HEK293T (cell line): ENCODE data around the gene ATP5PD.

Experiments used
- ARNT ChIP-seq: fragments of 450-650 bp; IDR thresholded peaks from 2 replicates; pipeline ENCODE4 v1.6.1; 2017; ENCODE audit warnings: mild to moderate bottlenecking
- BHLHE40 ChIP-seq: fragments of 450-650 bp; IDR thresholded peaks from 2 replicates; pipeline ENCODE4 v1.6.1; 2016; ENCODE audit warnings: mild to moderate bottlenecking, moderate library complexity, borderline replicate concordance
- ELF4 ChIP-seq: fragments of 450-650 bp; IDR thresholded peaks from 2 replicates; pipeline ENCODE4 v1.6.1; 2017; ENCODE audit warnings: antibody characterized with exemption
- FOXA1 ChIP-seq: fragments of 450-650 bp; IDR thresholded peaks from 2 replicates; pipeline ENCODE4 v1.6.1; 2016; ENCODE audit warnings: mild to moderate bottlenecking
- FOXK2 ChIP-seq: fragments of 450-650 bp; IDR thresholded peaks from 2 replicates; pipeline ENCODE4 v1.6.1; 2016; ENCODE audit warnings: mild to moderate bottlenecking
- FOXM1 ChIP-seq: fragments of 450-650 bp; IDR thresholded peaks from 2 replicates; pipeline ENCODE4 v1.6.1; 2017; ENCODE audit warnings: mild to moderate bottlenecking, borderline replicate concordance
- NFRKB ChIP-seq: fragments of 450-650 bp; IDR thresholded peaks from 2 replicates; pipeline ENCODE4 v1.6.1; 2016; ENCODE audit warnings: mild to moderate bottlenecking, moderate library complexity
- SP1 ChIP-seq: fragments of 450-650 bp; IDR thresholded peaks from 2 replicates; pipeline ENCODE4 v1.6.1; 2017
- TARDBP ChIP-seq: fragments of 450-650 bp; IDR thresholded peaks from 2 replicates; pipeline ENCODE4 v1.6.1; 2016
- ZNF384 ChIP-seq: fragments of 450-650 bp; IDR thresholded peaks from 2 replicates; pipeline ENCODE4 v1.6.1; 2016
- TF ChIP-seq, protein P1 (sequence below): fragments of 450-650 bp; IDR thresholded peaks from 2 replicates; pipeline ENCODE4 v1.6.1; 2016

DNA sequence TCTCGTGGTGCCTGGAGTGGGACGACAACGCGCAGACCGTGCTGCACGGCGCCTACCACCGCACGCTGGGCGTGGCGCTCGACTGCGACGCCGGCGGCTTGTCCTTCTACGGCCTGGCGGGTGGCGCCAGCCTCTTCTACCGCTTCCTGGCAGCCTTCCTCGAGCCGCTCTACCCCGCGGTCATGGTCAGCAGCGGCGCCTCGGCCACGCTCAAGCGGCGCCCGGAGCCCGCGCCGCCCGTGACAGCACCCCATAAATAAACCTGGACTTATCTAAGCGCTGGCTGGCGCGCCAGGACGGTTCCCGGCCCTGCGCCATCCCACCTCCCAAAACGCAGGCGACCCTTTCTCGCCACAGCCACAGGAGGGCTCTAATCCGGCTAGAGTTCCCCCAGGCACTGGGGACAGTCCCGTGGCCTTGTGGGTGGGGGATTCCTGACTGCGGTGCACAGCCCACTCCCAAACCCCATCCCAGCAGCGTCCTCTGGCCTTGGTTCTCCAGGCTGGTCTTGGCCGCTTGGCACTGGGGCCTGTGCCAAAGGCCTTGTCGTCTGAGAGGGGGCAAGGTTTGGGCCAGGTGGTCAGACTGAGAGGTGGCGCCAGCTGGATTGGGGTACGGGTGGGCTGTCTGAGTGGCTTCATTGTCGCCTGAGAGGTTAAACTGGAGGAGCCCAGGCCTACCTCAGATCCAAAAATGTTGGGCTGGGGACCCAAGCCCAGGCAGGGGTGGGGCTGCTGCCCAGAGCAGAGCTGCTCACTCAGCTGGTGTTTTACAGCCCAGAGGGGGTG lies 30.9 kb upstream of the ATP5PD start:
- TF ChIP-seq TARDBP: no peak
- TF ChIP-seq, protein P1, sequence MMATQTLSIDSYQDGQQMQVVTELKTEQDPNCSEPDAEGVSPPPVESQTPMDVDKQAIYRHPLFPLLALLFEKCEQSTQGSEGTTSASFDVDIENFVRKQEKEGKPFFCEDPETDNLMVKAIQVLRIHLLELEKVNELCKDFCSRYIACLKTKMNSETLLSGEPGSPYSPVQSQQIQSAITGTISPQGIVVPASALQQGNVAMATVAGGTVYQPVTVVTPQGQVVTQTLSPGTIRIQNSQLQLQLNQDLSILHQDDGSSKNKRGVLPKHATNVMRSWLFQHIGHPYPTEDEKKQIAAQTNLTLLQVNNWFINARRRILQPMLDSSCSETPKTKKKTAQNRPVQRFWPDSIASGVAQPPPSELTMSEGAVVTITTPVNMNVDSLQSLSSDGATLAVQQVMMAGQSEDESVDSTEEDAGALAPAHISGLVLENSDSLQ: no peak
- no peak for TF ChIP-seq ZNF384
- TF ChIP-seq SP1: no peak
- no peak for TF ChIP-seq FOXA1
- TF ChIP-seq NFRKB: no peak
- TF ChIP-seq BHLHE40: no peak
- TF ChIP-seq FOXK2: no peak
- TF ChIP-seq FOXM1: no peak
- no peak for TF ChIP-seq ELF4
- TF ChIP-seq ARNT: no peak
